GM21786 (cell line): ENCODE results near the gene MAP2K7.
"Not testable (repeated sequence)": the region's sequence is repeated elsewhere in the genome, so short reads cannot be mapped to it uniquely, and the experiment has no call there.

ENCODE experiments used
- ATAC-seq: cut with Tn5 transposase; IDR thresholded peaks from one replicate; pipeline ENCODE4 v1.9.1; 2021; ENCODE audit not compliant: unreplicated experiment

The MAP2K7 gene

GRCh38 chr19:7907122-7907521 lies 3.4 kb downstream of the MAP2K7 start:
- ATAC-seq = no peak

DNA sequence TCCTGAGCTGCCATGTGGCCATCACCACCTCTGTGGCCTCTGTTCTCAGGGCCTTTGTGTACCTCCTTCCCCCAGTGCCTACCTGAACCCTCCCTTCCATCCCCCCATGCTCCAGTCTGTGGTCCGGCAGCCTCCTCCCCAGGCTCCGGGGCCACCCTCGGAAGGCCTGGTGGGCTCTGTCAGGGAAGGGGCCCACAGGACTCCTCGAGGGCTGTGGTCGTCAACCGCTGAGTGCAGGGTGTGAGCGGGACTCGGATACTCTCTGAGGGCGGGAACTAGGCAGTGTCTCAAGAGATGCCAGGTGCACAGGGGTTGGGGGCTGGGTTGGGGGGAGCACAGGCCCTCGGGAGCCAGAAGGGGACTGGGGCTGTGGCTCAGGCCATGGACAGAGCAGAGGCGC lies 3.9 kb downstream of the MAP2K7 start:
- ATAC-seq = no peak

DNA sequence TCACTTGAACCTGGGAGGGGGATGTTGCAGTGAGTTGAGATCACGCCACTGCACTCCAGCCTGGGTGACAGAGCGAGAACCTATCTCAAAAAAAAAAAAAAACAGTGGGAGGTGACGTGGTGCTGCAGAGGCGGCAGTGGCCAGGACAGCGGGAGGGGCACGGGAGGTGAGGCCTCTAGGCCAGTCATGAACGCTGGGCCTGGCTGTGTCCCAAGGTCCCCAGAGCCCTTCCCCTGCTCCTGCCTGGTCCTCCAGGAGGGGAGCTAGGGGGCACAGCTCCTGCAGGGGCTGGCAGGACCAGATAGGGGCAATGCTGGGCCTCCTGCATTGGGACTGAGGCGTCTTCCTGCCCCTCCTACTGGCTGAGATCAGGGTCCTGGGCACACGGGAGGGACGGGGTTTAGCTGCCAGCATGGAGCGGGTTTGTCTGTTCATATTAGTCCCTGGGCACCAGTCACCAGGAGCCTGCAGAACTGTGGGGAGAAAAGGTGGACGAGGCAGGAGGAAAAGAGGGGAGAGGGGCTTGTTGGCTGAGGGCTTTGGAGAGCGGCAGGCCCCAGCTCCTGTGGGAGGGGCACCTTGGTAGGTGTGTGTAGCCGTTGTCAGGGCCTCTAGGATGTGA lies 4.5 kb downstream of the MAP2K7 start:
- ATAC-seq = no peak

DNA sequence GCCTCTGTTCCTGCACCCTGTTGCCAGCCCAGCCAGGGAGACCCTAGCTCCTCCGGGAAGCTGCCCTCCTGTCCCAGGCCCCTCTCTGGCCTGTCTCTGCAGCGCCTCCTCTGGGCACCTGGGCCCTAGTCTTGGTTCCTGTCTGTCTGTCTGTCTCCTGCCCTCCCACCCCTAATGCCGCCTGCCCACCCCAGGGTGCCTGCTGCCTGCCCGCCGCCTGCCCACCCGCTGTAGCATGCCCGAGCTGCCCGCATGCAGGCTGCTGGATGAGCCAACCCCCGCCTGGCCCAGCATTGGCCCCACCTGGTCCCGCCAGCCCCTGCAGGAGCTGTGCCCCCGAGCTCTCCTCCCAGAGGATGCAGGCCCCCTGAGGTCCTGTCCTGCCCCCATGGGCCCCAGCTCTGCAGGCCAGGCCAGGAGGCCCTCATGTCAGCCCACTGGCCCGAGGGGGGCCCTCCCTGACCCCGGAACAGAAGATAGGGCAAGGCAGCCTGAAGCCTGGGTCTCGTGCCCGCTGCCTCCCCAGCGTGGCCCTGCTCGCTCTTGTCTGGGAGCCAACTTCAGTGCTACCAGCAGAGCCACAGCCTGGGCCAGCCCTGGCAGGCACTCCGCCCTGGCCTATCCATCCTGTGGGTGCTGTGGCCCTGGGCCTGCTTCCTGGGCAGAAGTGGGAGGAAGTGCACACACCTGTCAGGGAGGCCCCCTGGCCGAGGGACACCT lies 5.2 kb downstream of the MAP2K7 start:
- ATAC-seq = no peak

- no peak for ATAC-seq
These were observed 5.9 kb downstream of the MAP2K7 start for GRCh38 chr19:7909471-7910067.

GRCh38 chr19:7910321-7911161 lies 6.9 kb downstream of the MAP2K7 start:
- ATAC-seq = no peak

GRCh38 chr19:7911508-7912143 lies 7.9 kb downstream of the MAP2K7 start:
- no peak for ATAC-seq

DNA sequence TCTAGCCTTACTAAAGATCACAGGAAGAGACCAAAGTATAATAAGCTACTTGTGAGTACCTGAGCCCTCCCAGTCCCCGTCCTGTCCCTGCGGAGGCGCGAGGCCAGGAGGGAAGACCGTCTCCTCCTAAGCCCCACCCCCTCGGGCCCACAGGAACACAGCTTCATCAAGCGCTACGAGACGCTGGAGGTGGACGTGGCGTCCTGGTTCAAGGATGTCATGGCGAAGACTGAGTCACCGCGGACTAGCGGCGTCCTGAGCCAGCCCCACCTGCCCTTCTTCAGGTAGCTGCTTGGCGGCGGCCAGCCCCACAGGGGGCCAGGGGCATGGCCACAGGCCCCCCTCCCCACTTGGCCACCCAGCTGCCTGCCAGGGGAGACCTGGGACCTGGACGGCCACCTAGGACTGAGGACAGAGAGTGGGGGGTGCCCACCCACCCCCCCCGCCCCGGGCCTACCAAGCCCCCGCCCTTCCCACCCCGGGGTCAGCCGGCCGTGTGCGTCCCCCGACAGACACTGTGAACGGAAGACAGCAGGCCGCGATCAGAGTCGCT lies 8.5 kb downstream of the MAP2K7 start:
- no peak for ATAC-seq

GRCh38 chr19:7912697-7913564 lies 9.3 kb downstream of the MAP2K7 start:
- no peak for ATAC-seq

DNA sequence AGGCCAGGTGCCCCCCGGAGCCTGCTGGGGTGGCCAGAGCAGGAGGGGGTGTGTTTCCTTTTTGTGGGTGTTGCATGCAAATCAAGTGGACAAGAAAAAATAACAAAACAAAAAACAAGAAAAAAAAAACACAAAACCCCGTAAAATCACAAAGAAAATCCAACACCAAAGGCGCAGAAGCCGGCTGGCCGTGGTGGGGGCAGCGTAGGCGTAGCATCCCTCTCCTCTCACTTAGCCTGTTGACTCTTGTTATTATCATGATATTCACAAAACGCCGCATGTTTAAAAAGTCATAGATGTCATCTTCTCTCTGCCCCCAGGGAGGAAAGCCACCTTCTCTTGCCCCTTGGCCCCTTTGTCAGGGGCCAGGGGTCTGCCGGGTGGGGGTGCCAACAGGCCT lies 10.0 kb downstream of the MAP2K7 start:
- ATAC-seq = no peak

- ATAC-seq = no peak
These were observed 10.4 kb downstream of the MAP2K7 start for GRCh38 chr19:7914099-7914498.

DNA sequence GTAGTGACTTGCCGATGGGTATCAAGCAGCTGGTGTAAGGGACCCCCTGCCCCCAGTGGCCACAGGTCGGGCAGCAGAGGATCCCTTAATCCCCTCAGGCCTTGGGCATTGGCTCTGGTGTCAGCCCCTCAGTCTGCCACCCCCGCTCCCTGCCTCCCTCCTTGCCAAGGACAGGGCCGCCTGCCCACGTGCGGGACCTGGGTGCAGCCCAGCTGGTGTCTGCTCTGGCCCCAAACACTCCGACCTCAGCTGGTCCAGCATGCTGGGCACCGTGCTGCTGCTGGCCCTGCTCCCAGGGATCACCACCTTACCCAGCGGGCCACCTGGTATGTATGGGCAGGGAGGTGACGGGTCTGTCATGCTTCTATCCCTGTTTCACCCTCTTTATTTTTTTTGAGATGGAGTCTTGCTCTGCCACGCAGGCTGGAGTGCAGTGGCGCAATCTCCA lies 10.9 kb downstream of the MAP2K7 start, which contains the start of gene TGFBR3L:
Gene TGFBR3L (plus strand): TSS at position 233 of the 448 bp plus-strand sequence.
- no peak for ATAC-seq

- no peak for ATAC-seq
These were observed 11.8 kb downstream of the MAP2K7 start for GRCh38 chr19:7915250-7916102.

- no peak for ATAC-seq
These were observed 12.7 kb downstream of the MAP2K7 start for GRCh38 chr19:7916103-7916954.

- no peak for ATAC-seq
These were observed 13.2 kb downstream of the MAP2K7 start for GRCh38 chr19:7916955-7917266.

- ATAC-seq = no peak
These were observed 13.8 kb downstream of the MAP2K7 start for GRCh38 chr19:7917267-7918061.

DNA sequence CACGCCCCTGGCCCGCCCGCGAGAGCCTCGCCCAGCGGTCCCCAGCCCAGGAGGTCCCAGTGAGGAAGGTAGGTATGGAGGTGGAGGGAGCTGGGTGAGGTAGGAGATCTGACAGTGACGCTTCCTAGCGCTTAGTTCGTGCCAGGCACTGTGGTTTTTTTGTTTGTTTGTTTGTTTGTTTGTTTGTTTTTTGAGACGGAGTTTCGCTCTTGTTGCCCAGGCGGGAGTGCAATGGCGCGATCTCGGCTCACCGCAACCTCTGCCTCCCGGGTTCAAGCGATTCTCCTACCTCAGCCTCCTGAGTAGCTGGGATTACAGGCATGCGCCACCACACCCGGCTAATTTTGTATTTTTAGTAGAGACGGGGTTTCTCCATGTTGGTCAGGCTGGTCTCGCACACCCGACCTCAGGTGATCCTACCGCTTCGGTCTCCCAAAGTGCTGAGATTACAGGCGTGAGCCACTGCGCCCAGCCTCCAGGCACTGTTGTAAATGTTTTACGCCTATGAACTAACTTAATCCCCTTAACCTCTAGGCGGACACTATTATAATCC lies 14.5 kb downstream of the MAP2K7 start:
- ATAC-seq = not testable (repeated sequence)
